ENCODE measurements around the gene BLACAT1.

GRCh38 chr1:205436776-205437410 is 19.0 kb downstream of the BLACAT1 start:
- TF ChIP-seq CTCF (conservative IDR thresholded peaks at IDR 0.05): no peak
- no peak for TF ChIP-seq EZH2 (IDR thresholded peaks at IDR 0.05; ENCODE audit: low read depth)
